A673 (cell line): ENCODE measurements around the gene MYT1. TPM values are rescaled to one million over a fixed set of nuclear protein-coding genes. Genes with fewer than 3 reads are reported as not detected.

ENCODE experiments used
- BruUV-seq: library from RNA; stranded (reverse); fragments of 400-500 nt; replicated peaks from 2 replicates; lab custom pipeline; 2021; lab: Mats Ljungman, UMichigan
- CTCF ChIA-PET: fragments of 300-600 bp; sonication (Branson Sonifier 250); formaldehyde crosslinking; loops from one replicate; lab custom pipeline; 2022; ENCODE audit warnings: antibody characterized with exemption; lab: Charles Lee
- POLR2A ChIA-PET: fragments of 300-600 bp; sonication (Branson Sonifier 250); formaldehyde crosslinking; loops from one replicate; lab custom pipeline; 2022; ENCODE audit warnings: antibody characterized with exemption; ENCODE audit not compliant: low non-redundant PET; lab: Charles Lee
- DNase-seq: peaks from one replicate; pipeline ENCODE4 v3.0.0-alpha.2; 2015; ENCODE audit warnings: low spot score
- H3K27ac ChIP-seq: fragments of 200-600 bp; sonication (generic); 2 replicates; pipeline ENCODE4 v1.5.1; 2016; ENCODE audit warnings: mixed run types, low read depth, mild to moderate bottlenecking, mixed read lengths, antibody characterized with exemption, low read length; ENCODE audit not compliant: poor library complexity, severe bottlenecking
- H3K27me3 ChIP-seq: fragments of 200-600 bp; sonication (generic); replicated peaks from 2 replicates; pipeline ENCODE4 v1.6.1; 2017; ENCODE audit warnings: mixed run types, low read depth, mild to moderate bottlenecking, mixed read lengths, antibody characterized with exemption, low read length; ENCODE audit not compliant: insufficient read depth, poor library complexity
- H3K36me3 ChIP-seq: fragments of 200-600 bp; sonication (generic); 2 replicates; pipeline ENCODE4 v1.6.1; 2016; ENCODE audit warnings: mixed run types, mild to moderate bottlenecking, mixed read lengths, antibody characterized with exemption, low read length; ENCODE audit not compliant: insufficient read depth, poor library complexity, severe bottlenecking
- H3K4me1 ChIP-seq: fragments of 200-600 bp; sonication (generic); 2 replicates; pipeline ENCODE4 v1.6.1; 2017; ENCODE audit warnings: mixed run types, mild to moderate bottlenecking, mixed read lengths, antibody characterized with exemption, low read length; ENCODE audit not compliant: insufficient read depth, poor library complexity, severe bottlenecking
- H3K4me3 ChIP-seq: fragments of 200-600 bp; sonication (generic); 2 replicates; pipeline ENCODE4 v1.5.1; 2016; ENCODE audit warnings: low read depth, mixed run types, mild to moderate bottlenecking, mixed read lengths, low read length; ENCODE audit not compliant: poor library complexity, severe bottlenecking
- H3K9me3 ChIP-seq: fragments of 200-600 bp; sonication (generic); 2 replicates; pipeline ENCODE4 v1.6.1; 2016; ENCODE audit warnings: mixed run types, low read depth, mild to moderate bottlenecking, mixed read lengths, antibody characterized with exemption, low read length; ENCODE audit not compliant: poor library complexity, severe bottlenecking
- CTCF ChIP-seq: fragments of 300-800, 200-600 bp; sonication (generic); conservative IDR thresholded peaks from 2 replicates; pipeline ENCODE4 v1.5.1; 2017; ENCODE audit warnings: low read depth, mild to moderate bottlenecking, antibody characterized with exemption, low read length, moderate library complexity, mixed read lengths
- EZH2 ChIP-seq: fragments of 200-600 bp; sonication (generic); IDR thresholded peaks from 2 replicates; pipeline ENCODE4 v1.6.1; 2017; ENCODE audit warnings: borderline replicate concordance, low read depth, mild to moderate bottlenecking, mixed read lengths, antibody characterized with exemption, low read length; ENCODE audit not compliant: poor library complexity, severe bottlenecking
- intact Hi-C: fragments of 100-400 bp; cut with micrococcal nuclease; formaldehyde crosslinking; loops from one replicate; pipeline ENCODE4 v1.10.0; 2022; ENCODE audit not compliant: unreplicated experiment
- total RNA-seq: library from RNA; stranded (reverse); gene quantifications from 2 replicates; pipeline ENCODE4 v1.2.3, GENCODE V29; 2021

The MYT1 gene
- total RNA-seq, 1 experiment from 2014 or later, result not detected

GRCh38 chr20:64210656-64211369 is 46.6 kb downstream of the MYT1 start:
- Histone ChIP-seq H3K4me1 (no peaks in the 10 kb centered on the region), H3K4me3 (no peak overlapping the region), H3K36me3 (no peaks in the 10 kb centered on the region), H3K27ac (no peak overlapping the region), H3K27me3 (no peaks in the 10 kb centered on the region), H3K9me3 (no peaks in the 10 kb centered on the region)
- TF ChIP-seq EZH2 (no peak), CTCF (no peak)
- POLR2A ChIA-PET, result no interaction called here
- CTCF ChIA-PET, result no interaction called here
- no TSS peak for BruUV-seq
- no peak for DNase-seq
- intact Hi-C loops, result no loop called here

GRCh38 chr20:64211874-64212658 is 47.8 kb downstream of the MYT1 start:
- Histone ChIP-seq H3K4me3 (no peak overlapping the region), H3K4me1 (no peaks in the 10 kb centered on the region), H3K9me3 (no peaks in the 10 kb centered on the region), H3K36me3 (no peaks in the 10 kb centered on the region), H3K27ac (no peak overlapping the region), H3K27me3 (no peaks in the 10 kb centered on the region)
- DNase-seq, result no peak
- ChIA-PET CTCF (no interaction called here), POLR2A (no interaction called here)
- intact Hi-C loops, result no loop called here
- TF ChIP-seq EZH2, result no peak
- TF ChIP-seq CTCF, result no peak
- no TSS peak for BruUV-seq

GRCh38 chr20:64212755-64213154 is 48.5 kb downstream of the MYT1 start:
- BruUV-seq, result no TSS peak
- H3K4me1 ChIP-seq, result no peaks in the 10 kb centered on the region
- no peaks in the 10 kb centered on the region for H3K27me3 ChIP-seq
- DNase-seq, result no peak
- no peak overlapping the region for H3K27ac ChIP-seq
- POLR2A ChIA-PET, result no interaction called here
- H3K9me3 ChIP-seq, result no peaks in the 10 kb centered on the region
- no peak overlapping the region for H3K4me3 ChIP-seq
- H3K36me3 ChIP-seq, result no peaks in the 10 kb centered on the region
- intact Hi-C loops, result no loop called here
- TF ChIP-seq CTCF (no peak), EZH2 (no peak)
- CTCF ChIA-PET, result no interaction called here
